Kidney (tissue), 14 donors: Measurements from ENCODE around the gene SEC22A. TPM values are rescaled to one million over a fixed set of nuclear protein-coding genes. Genes with fewer than 3 reads are reported as not detected.

ENCODE experiments used
- DNase-seq, 5 donors: peaks; one replicate each; pipeline ENCODE4 v3.0.0-alpha.2; 2013 to 2020
- FAIRE-seq: peaks from 2 replicates; lab custom pipeline; 2012; peaks lifted over from hg19 to GRCh38; lab: Jason Lieb, UNC
- H3K27ac ChIP-seq, 2 donors: one replicate each; pipeline ENCODE4 v1.7.0; 2013; ENCODE audit warnings: low read depth in 2 of 2, low read length in 2 of 2, inconsistent platforms in 1 of 2
- H3K27me3 ChIP-seq: one replicate; pipeline ENCODE4 v1.7.1; 2013; ENCODE audit warnings: low read length, inconsistent platforms; ENCODE audit not compliant: control insufficient read depth, insufficient read depth
- H3K36me3 ChIP-seq, 3 donors: one replicate each; pipeline versions ENCODE4 v1.7.0 to v1.7.1; 2013; ENCODE audit warnings: low read length in 3 of 3, control low read depth in 1 of 3, inconsistent platforms in 1 of 3; ENCODE audit not compliant: insufficient read depth in 3 of 3, control insufficient read depth in 2 of 3
- H3K4me1 ChIP-seq, 3 donors: one replicate each; pipeline versions ENCODE4 v1.7.0 to v1.7.1; 2013; ENCODE audit warnings: low read length in 3 of 3, inconsistent platforms in 1 of 3, low read depth in 1 of 3; ENCODE audit not compliant: control insufficient read depth in 2 of 3, insufficient read depth in 2 of 3
- H3K4me3 ChIP-seq, 3 donors: one replicate each; pipeline versions ENCODE4 v1.7.0 to v1.8.1; 2013; ENCODE audit warnings: low read length in 3 of 3, control low read depth in 1 of 3, inconsistent platforms in 1 of 3
- H3K9ac ChIP-seq, 3 donors: one replicate each; pipeline versions ENCODE4 v1.7.0 to v1.7.1; 2013; ENCODE audit warnings: low read length in 3 of 3, control low read depth in 1 of 3, inconsistent platforms in 1 of 3
- H3K9me3 ChIP-seq, 3 donors: one replicate each; pipeline versions ENCODE4 v1.7.0 to v1.7.1; 2013; ENCODE audit warnings: low read length in 3 of 3, control low read depth in 1 of 3, inconsistent platforms in 1 of 3; ENCODE audit not compliant: control insufficient read depth in 2 of 3, insufficient read depth in 1 of 3
- intact Hi-C: fragments of 100-400 bp; cut with DNase I; formaldehyde crosslinking; loops from one replicate; pipeline ENCODE4 v1.11.1; 2022
- polyA plus RNA-seq: library from polyadenylated mRNA; stranded (reverse); fragments of 350-450 nt; fragmentation: Illumina TruSeq; extraction: RNeasy Lipid Tissue Mini Kit (QIAGEN cat#74804); gene quantifications from one replicate; pipeline ENCODE4 v1.2.3, GENCODE V29; 2014; ENCODE audit warnings: low read depth, low replicate concordance; ENCODE audit not compliant: insufficient read depth
- total RNA-seq: library from RNA; stranded (reverse); fragmentation: NEBNext Ultra II Directional; extraction: Animal tissue kit (Norgen Biotek cat#: 25700); gene quantifications from one replicate; pipeline ENCODE4 v1.2.1, GENCODE V29; 2021
- TF ChIP-seq, protein P1 (sequence below): IDR thresholded peaks from 3 replicates; pipeline ENCODE4 v1.5.1; 2012; ENCODE audit warnings: mild to moderate bottlenecking, moderate library complexity, borderline replicate concordance; ENCODE audit not compliant: insufficient read depth; ENCODE audit errors: extremely low read depth
- donor health status: control.
- donor health status: control.
- donor health status: control.
- donor health status: control.
- donor health status: control.
- donor health status: DM: yes; HTN: yes; CAD: no.
- donor health status: Normal renal cell carcinoma (clear cell type).

SEC22A gene
- total and polyA plus RNA-seq, 2 donors from 2014 or later = 14.8 to 18.6 TPM

DNA sequence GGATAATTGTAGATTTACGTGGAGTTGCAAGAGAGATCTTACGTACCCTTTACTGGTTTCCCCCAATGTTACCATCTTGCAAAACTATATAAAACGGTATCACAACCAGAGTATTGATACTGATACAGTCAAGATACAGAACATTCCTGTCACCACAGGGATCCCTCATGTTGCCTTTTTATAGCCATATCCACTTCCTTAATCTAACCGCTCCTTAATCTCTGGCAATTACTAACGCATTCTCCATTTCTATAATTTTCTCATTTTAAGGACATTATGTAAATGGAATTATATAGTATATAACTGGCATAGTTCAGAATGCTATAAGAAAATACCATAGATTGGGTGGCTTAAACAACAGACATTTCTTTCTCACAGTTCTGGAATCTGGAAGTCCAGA, 61.1 kb downstream of the SEC22A start:
- no peak overlapping the region for H3K27ac ChIP-seq

DNA sequence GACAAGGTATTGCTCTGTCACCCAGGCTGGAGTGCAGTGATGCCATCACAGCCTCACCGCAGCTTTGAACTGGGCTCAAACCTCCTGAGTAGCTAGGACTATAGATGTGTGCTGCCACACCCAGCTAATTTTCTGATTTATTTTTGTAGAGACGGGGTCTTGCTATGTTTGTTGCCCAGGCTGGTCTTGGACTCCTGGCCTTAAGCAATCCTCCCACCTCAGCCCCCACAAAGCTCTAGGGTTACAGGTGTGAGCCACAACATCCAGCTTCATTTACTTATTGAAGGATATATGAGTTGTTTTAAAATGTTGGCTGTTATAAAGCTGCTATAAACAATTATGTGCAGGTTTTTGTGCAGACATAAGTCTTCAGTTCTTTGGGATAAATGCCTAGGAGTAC, 62.2 kb downstream of the SEC22A start:
- Histone ChIP-seq H3K4me3 (no peak overlapping the region), H3K36me3 (no peaks in the 10 kb centered on the region), H3K27me3 (no peaks in the 10 kb centered on the region), H3K27ac (no peak overlapping the region), H3K4me1 (no peaks in the 10 kb centered on the region), H3K9ac (no peak overlapping the region), H3K9me3 (no peaks in the 10 kb centered on the region)
- TF ChIP-seq, protein P1, sequence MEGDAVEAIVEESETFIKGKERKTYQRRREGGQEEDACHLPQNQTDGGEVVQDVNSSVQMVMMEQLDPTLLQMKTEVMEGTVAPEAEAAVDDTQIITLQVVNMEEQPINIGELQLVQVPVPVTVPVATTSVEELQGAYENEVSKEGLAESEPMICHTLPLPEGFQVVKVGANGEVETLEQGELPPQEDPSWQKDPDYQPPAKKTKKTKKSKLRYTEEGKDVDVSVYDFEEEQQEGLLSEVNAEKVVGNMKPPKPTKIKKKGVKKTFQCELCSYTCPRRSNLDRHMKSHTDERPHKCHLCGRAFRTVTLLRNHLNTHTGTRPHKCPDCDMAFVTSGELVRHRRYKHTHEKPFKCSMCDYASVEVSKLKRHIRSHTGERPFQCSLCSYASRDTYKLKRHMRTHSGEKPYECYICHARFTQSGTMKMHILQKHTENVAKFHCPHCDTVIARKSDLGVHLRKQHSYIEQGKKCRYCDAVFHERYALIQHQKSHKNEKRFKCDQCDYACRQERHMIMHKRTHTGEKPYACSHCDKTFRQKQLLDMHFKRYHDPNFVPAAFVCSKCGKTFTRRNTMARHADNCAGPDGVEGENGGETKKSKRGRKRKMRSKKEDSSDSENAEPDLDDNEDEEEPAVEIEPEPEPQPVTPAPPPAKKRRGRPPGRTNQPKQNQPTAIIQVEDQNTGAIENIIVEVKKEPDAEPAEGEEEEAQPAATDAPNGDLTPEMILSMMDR = no peak
- FAIRE-seq (no peak), DNase-seq (peak in 3 of 5 donors; percentile 53 to 60 (median 55))
- intact Hi-C loops = no loop called here

More for the DNA sequence above, 61.1 kb downstream of the SEC22A start:
- TF ChIP-seq, protein P1 = no peak
- Histone ChIP-seq H3K36me3 (no peaks in the 10 kb centered on the region), H3K9ac (no peak overlapping the region), H3K4me3 (no peak overlapping the region), H3K27me3 (no peaks in the 10 kb centered on the region), H3K9me3 (no peaks in the 10 kb centered on the region), H3K4me1 (no peaks in the 10 kb centered on the region)
- DNase-seq (no peak), FAIRE-seq (no peak)
- intact Hi-C loops = no loop called here

DNA sequence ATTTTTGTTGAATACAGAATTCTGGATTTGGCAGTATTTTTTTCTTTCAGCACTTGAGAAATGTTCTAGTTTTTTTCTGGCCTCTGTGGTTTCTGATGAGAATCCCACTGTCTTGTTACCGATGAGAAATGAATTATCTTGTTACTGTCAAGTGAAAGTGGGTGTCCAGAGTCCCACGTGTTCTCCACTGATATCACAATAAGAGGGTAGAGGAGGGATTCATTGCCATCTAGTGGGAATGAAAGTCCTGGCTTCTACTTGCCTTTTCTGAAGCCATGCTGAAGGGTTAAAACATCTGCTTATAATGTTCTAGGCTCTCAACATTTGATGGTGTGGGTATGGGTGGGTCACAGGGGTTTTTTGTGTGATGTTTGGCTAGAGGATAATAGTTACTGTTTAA, 66.1 kb downstream of the SEC22A start:
- intact Hi-C loops = no loop called here
- FAIRE-seq = no peak
- Histone ChIP-seq H3K9me3 (no peaks in the 10 kb centered on the region), H3K9ac (no peak overlapping the region), H3K36me3 (peaks cover 0 to 8% (median 3%) of the 10 kb centered on the region in 3 donors), H3K4me3 (no peak overlapping the region), H3K27ac (no peak overlapping the region), H3K27me3 (no peaks in the 10 kb centered on the region), H3K4me1 (no peaks in the 10 kb centered on the region)
- no peak for DNase-seq
- TF ChIP-seq, protein P1 = no peak

DNA sequence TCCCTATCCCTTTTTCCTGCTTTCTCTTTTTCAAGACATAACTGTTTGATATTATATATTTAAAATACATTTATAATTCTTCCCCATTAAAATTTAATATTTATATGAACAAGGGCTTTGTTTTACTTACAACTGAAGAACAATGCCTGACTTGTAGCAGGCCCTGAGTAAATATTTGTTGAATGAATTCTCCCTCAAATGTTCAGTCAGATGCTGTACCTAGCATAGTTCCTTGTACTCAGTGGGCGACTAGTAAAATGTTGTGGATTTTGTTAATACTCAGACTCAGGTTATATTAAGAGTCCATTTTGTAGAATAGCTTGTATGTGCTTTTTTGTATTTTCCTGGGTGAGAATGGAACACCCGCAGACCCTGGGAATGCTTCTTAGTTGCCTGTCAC, 69.1 kb downstream of the SEC22A start:
- FAIRE-seq (no peak), DNase-seq (no peak)
- Histone ChIP-seq H3K36me3 (peaks cover 0 to 8% (median 3%) of the 10 kb centered on the region in 3 donors), H3K9ac (no peak overlapping the region), H3K27me3 (no peaks in the 10 kb centered on the region), H3K27ac (no peak overlapping the region), H3K4me1 (no peaks in the 10 kb centered on the region), H3K9me3 (no peaks in the 10 kb centered on the region), H3K4me3 (no peak overlapping the region)
- TF ChIP-seq, protein P1 = no peak
- intact Hi-C loops = no loop called here
